Omental fat pad (tissue), 4 donors: ENCODE measurements around the gene UVRAG. TPM values are rescaled to one million over a fixed set of nuclear protein-coding genes. Genes with fewer than 3 reads are reported as not detected.

Experiments
- ATAC-seq: fragments of 150-250 bp; one replicate; pipeline ENCODE4 v1.9.1; 2016; ENCODE audit warnings: mild to moderate bottlenecking, moderate library complexity; ENCODE audit not compliant: low FRiP score
- DNase-seq: peaks from one replicate; pipeline ENCODE4 v3.0.0-alpha.2; 2019; ENCODE audit warnings: low spot score
- CTCF ChIP-seq, 3 donors: fragments of 450-650 bp; IDR thresholded peaks; one replicate each; pipeline ENCODE4 v1.5.1; 2016 to 2017; ENCODE audit warnings: antibody characterized with exemption in 3 of 3, mild to moderate bottlenecking in 3 of 3, moderate library complexity in 2 of 3
- total RNA-seq, 4 donors: library from RNA; depleted of rRNA; stranded (reverse); fragments of >200 nt; gene quantifications; one replicate each; pipeline ENCODE4 v1.1.0, GENCODE V29; 2016

Gene UVRAG
- total RNA-seq, 4 donors from 2014 or later: 39.6 to 72.9 (median 61.5) TPM

GRCh38 chr11:75800136-75800675, 14.8 kb upstream of the UVRAG start:
- TF ChIP-seq CTCF (IDR thresholded peaks at IDR 0.05): no peak
- DNase-seq (no peak), ATAC-seq (no peak)

DNA sequence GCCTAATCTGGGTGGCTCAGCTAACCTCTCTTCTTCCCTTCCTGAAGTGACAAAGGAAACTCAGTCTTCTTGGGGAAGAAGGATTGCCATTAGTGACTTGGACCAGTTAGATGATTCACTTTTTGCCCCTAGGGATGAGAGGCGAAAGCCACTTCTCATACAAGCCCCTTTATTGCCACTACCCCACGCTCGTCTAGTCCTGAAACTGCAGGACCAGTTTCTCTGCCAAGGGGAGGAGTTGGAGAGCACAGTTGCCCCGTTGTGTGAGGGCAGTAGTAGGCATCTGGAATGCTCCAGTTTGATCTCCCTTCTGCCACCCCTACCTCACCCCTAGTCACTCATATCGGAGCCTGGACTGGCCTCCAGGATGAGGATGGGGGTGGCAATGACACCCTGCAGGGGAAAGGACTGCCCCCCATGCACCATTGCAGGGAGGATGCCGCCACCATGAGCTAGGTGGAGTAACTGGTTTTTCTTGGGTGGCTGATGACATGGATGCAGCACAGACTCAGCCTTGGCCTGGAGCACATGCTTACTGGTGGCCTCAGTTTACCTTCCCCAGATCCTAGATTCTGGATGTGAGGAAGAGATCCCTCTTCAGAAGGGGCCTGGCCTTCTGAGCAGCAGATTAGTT, 14.2 kb upstream of the UVRAG start:
- DNase-seq: no peak
- no peak for ATAC-seq
- no peak for TF ChIP-seq CTCF (IDR thresholded peaks at IDR 0.05)

- TF ChIP-seq CTCF (IDR thresholded peaks at IDR 0.05): no peak
- ATAC-seq (no peak), DNase-seq (no peak)
Observed at GRCh38 chr11:75801362-75802020, 13.5 kb upstream of the UVRAG start.

DNA sequence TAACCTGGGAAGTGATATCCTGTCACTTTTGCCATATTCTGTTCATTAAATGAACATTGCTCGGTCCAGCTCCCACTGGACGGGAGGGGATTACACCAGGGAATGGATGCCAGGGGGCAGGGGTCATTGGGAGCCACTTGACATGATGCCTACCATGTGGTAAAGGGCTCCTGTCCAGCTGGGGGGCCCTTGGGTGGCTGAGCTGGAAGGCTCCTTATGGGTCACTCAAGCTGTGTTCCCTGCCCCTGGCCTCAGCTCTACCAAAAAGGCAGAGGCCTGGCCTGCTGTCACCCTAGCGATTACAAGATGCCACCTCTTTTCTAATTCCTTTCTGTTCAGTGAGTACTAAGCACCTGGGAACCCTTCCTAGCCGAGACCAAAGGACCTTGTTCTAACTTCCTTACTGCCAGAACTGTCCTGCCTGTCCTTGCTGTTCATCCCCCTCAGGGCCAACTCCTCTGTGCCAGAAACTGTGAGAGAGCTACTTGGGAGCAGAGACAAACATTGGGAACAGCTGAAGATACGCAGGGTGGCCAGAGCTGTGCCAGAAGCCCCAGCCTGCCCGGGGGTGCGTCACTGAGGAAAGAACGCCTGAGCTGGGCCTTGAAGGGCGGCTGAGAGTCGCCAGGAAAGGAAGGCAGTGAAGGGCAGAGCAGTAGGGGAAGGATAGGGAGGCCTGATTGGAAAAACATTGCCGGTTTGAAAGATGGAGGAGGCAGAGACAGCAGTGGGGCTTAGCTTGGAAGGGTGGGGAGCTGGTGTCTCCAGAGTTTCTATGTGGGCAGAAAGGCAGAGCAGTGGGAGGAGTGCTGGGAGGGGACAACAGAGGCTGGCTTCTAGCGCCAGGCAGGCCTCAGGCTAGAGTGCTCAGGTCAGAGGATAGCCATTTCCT, 12.7 kb upstream of the UVRAG start:
- DNase-seq (no peak), ATAC-seq (no peak)
- no peak for TF ChIP-seq CTCF (IDR thresholded peaks at IDR 0.05)

DNA sequence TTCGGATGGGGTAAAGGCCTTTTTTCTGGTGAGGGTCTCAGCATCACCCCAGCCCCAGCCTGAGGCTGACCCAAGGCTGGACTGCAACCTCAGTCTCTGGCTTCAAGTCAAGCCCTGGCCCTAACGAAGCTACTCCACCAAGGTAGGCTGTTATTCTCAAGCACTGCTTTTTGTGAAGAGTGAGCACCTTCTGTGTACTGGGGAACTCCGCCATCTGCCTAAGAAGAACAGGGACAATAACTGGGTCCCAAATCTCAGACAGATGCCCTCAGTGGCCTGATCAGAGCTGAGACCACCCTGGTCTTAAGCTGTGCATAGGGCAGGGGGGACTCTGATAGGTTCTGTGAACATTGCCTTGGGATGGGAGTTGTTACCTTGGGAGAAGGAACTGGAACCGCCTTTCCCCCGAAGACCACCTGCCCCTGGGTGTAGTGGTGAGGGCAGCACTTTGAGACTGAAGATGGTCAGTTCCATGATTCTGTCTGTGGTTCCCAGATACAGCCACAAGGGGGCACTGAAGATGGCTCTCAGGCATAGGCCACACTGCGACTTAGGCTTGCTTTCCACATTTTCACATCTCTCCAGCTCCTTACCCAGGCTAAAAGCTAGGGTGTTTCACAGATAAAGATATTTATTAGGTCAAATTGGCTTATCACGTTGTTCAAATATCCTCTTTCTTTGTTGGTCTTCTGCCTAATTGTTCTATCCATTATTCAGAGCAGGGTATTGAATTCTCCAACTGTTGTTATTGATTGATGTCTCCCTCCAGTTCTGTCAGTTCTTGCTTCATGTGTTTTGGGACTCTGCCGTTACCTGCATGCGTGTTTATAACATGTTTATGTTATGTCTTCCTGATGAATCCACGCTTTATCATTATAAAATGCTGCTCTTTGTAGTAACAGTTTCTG, 11.8 kb upstream of the UVRAG start:
- ATAC-seq: peak; percentile 89
- TF ChIP-seq CTCF (IDR thresholded peaks at IDR 0.05): peak in 2 of 3 donors; percentile 44 to 76
- peak; percentile 70 for DNase-seq

- no peak for TF ChIP-seq CTCF (IDR thresholded peaks at IDR 0.05)
- DNase-seq (no peak), ATAC-seq (no peak)
Observed at GRCh38 chr11:75809111-75809510, 5.9 kb upstream of the UVRAG start.
